Stimulated activated CD4-positive, alpha-beta T cell treated with anti-CD3 and anti-CD28 coated beads, Interleukin-4, amount 100 ng/mL, for 4 hours (primary cell): Measurements from ENCODE around the gene OGFOD1.

Source experiments
- DNase-seq, 2 experiments: peaks; one replicate each; pipeline ENCODE4 v3.0.0-alpha.2; 2020

The OGFOD1 gene

GRCh38 chr16:56450986-56451752, at the start of gene OGFOD1, which contains the start of gene NUDT21:
TSS of gene OGFOD1 (plus strand) at chr16:56451554. CDS start at chr16:56451613, 59 bp downstream.
TSS of gene NUDT21 (minus strand) at chr16:56451332. CDS start at chr16:56451202, 130 bp downstream.
- peak; percentile 82 to 93 for DNase-seq

GRCh38 chr16:56405977-56406672, 45.2 kb upstream of the OGFOD1 start:
- no peak for DNase-seq

GRCh38 chr16:56408379-56409098, 42.8 kb upstream of the OGFOD1 start:
- DNase-seq = no peak

- DNase-seq = no peak
These were observed 42.2 kb upstream of the OGFOD1 start for GRCh38 chr16:56409195-56409594.

GRCh38 chr16:56411123-56411522, 40.2 kb upstream of the OGFOD1 start:
- no peak for DNase-seq

DNA sequence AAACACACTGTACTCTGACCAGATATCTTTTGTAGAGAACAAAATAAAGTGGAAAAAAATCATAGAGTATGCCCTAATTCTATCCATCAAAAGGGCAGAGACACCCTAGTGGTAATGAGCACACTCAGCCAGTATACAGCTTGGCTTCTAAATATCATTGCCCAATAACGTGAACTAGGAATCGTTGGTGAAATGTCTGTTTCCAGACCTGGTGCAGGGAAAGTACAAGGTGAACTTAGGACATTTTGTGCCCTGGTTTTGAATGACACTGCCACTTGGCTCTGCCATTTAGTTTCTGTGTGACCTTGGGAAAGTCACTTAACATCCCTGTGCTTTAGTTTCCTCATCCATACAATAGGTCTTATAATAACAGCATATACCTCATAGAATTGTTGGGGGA, 39.7 kb upstream of the OGFOD1 start:
- DNase-seq = no peak

DNA sequence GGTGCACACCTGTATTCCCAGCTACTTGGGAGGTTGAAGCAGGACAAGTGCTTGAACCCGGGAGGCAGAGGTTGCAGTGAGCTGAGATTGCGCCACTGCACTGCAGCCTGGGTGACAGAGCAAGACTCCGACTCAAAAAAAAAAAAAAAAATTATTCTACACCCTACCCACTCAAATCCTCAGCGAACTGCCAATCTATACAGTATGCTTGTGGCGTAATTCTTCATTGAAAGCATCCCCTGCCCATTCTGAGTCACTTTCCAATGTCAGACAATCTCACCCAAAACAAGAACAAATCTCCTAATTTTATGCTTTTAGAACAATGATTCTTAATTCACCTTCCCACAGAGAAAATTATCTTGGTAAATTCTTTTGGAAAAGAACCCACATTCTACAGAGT, 38.0 kb upstream of the OGFOD1 start:
- DNase-seq = no peak

DNA sequence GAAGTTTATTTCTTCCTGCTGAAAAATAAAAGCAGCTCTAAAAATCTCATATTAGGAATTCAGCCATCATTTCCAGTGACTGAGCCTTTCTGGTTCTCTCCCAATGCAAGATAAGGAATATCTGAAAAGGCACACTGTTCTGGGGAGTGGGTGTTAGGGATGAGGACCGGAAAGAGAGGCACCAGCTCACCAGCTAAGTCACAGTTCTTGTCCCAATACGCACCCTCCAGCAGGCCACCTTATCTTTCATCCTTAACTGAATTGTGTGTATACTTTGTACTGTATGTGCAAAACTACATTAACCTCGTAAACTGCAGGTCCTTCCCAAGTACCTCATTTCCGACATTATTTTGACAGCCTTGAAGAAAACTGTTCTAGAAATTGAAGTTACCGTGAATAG, 37.0 kb upstream of the OGFOD1 start:
- no peak for DNase-seq

DNA sequence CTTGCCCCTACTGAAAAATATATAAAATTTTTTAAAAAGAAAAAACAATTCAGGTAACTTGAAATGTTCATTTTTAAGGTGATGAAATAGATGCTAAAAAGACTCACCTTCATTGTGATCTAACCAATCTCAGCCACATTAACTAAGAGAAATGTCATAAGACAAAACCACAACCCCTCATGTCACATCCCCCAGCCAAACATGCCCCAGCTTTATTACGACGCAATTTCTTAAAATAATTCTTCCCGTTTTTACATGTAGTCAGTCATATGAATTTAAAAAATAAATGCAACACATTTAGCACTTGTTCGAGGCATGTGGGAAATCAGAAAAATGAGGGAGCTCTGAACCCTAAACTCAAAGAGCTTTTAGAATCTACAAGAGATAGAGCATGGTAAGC, 35.5 kb upstream of the OGFOD1 start:
- DNase-seq = no peak

- no peak for DNase-seq
These were observed 34.2 kb upstream of the OGFOD1 start for GRCh38 chr16:56417138-56417537.

DNA sequence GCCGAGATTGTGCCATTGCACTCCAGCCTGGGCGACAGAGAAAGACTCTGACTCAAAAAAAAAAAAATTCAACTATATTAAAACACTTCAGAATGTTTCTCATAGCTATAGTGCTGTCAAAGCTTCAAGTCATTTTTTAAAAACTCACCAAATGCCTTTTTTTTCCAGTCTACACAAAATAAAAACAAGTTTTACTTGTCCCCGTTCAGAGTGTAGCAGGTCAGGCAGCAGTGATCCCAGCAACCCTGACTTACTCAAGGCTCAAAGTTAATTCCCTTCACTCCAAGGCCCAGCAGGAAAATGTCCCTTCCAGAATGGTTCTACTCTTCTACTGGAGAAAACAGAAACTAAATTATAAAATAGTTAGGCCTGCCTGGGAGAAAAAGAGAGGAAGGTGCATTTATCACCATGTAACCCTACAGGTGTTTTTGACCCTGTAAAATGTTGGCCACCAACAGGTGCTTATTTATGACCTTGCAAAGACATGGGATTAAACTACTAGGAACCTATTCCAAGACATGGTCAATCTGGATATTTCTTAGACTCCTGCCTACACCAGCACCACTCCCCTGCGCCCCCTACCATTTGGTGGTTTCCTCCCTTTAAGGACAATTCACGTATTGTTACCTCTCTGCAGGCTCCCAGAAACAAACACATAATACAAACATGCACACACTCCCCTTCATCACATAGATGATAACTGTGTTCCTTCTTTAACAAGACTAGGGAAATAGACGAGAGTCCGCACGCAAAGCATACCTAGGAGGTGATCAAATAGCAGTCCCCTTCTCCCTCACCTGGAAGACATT, 31.4 kb upstream of the OGFOD1 start:
- DNase-seq = no peak

GRCh38 chr16:56420613-56421012, 30.7 kb upstream of the OGFOD1 start:
- DNase-seq = no peak

GRCh38 chr16:56421313-56421712, 30.0 kb upstream of the OGFOD1 start:
- no peak for DNase-seq

- DNase-seq = no peak
These were observed 29.2 kb upstream of the OGFOD1 start for GRCh38 chr16:56421976-56422669.

- DNase-seq = no peak
These were observed 28.4 kb upstream of the OGFOD1 start for GRCh38 chr16:56422896-56423441.

DNA sequence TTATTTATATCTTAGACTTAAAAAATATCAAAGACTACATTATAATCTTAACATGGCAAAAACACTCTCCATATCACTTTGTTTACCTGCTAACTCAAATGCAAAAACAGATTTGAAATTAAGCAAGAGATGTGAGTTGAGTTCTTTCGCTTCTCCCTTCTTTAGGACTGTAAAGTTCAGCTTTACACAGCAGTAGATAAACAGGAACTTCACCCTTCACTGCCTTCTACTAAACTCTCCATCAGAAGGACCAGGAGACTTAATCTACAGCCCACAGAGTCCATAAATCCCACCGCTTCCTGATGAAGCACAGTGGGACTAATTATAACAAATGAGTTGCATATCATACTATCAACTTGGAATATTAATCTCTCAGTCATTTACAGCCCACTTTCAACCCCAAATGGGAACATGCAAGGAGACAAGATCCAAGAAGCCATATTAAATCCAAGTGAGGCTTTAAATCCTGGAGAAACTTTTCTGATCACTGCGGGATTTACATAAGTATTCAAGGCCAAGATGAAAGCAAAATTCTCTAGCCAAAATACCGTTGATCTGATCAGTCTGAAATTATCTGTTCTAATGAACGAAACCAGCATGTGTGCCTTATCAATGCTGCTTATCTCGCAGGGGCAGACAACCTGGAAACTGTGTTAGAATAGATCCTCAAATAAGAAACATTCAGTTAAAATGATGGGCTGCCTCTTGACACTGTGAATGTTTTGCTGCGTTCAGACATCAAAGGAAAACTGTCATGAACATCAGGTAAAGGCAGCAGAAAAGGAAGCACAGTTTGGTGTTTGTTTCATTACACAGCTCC, 27.6 kb upstream of the OGFOD1 start:
- DNase-seq = no peak

DNA sequence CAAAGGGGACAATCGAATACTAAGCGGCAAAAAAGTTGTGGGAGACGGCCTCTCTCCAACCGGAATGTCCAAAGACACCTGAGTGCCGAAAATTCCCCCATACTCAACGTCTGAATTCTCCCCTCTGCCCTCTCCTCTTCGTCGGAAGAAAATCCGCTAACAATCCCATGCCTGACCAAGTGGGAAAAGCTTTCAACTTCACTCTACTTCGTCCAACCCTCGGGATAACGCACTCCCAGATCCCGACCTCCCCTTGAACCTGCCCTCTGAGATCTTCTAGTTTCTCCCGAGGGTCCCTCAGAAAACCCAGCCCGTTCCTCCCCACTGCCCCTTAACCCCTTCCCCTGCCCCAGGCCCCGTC, 27.0 kb upstream of the OGFOD1 start:
- DNase-seq = no peak

- DNase-seq = peak; percentile 33 to 39
These were observed 26.4 kb upstream of the OGFOD1 start for GRCh38 chr16:56424791-56425438.

DNA sequence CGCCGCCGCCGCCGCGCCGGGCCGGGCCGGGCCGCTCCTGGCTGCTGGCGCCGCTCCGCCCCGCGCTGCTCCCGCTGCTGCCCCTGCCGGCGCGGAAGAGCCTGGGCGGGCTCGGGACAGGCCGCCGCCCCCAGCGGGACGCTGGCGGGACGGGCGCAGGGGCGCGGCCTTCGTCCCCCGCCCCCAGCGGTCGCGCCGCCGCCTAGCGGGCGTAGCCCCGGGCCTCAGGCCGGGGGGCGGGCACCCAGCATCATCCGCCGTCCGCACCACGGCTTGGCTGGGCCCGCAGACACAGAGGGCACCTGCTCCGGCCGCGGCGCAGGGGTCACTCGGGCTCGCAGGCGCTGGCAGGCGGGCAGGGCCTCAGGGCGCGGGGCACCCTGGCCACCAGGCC, 25.9 kb upstream of the OGFOD1 start, which contains the start of gene AMFR:
AMFR (minus strand) TSS at position 107 of the 394 bp plus-strand sequence. CDS start 218 bp downstream, outside the sequence.
- peak; percentile 53 to 68 for DNase-seq

DNA sequence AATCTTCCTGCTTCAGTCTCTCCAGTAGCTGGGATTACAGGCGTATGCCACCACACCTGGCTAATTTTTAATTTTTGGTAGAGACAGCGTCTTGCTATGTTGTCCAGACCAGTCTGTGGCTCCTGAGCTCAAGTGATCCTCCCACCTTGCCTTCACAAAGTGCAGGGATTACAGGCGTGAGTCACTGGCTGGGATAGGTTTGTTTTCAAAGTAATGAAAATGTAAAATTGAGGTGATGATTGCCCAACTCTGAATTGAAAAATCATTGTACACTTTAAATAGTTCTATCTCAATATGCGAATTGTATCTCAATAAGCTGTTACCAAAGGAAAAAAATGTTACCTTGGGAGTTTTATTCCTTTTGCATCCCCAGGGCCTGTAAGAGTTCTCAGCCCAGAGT, 24.8 kb upstream of the OGFOD1 start:
- no peak for DNase-seq
